ES-I3 (cell line): ENCODE measurements around the gene ATXN1.

Source experiments
- H3K36me3 ChIP-seq: 2 replicates; pipeline ENCODE4 v1.6.1; 2013; ENCODE audit warnings: mild to moderate bottlenecking, low read length, control low read depth, moderate library complexity; ENCODE audit not compliant: insufficient read depth
- H3K4me1 ChIP-seq: 2 replicates; pipeline ENCODE4 v1.6.1; 2013; ENCODE audit warnings: mild to moderate bottlenecking, control low read depth, low read length; ENCODE audit not compliant: insufficient read depth
- H3K9ac ChIP-seq: 2 replicates; pipeline ENCODE4 v1.6.1; 2013; ENCODE audit warnings: low read depth, mild to moderate bottlenecking, low read length, moderate library complexity
- H3K9me3 ChIP-seq: 2 replicates; pipeline ENCODE4 v1.6.1; 2013; ENCODE audit warnings: mild to moderate bottlenecking, low read length, moderate library complexity; ENCODE audit not compliant: control insufficient read depth, insufficient read depth

ATXN1 gene

GRCh38 chr6:16527691-16528090 is 233.6 kb downstream of the ATXN1 start:
- H3K9ac ChIP-seq, result no peak overlapping the region
- H3K36me3 ChIP-seq, result no peaks in the 10 kb centered on the region
- no peaks in the 10 kb centered on the region for H3K9me3 ChIP-seq
- H3K4me1 ChIP-seq, result peaks cover 9% of the 10 kb centered on the region

GRCh38 chr6:16524380-16524707 is 236.9 kb downstream of the ATXN1 start:
- no peak overlapping the region for H3K9ac ChIP-seq
- H3K9me3 ChIP-seq, result no peaks in the 10 kb centered on the region
- no peaks in the 10 kb centered on the region for H3K36me3 ChIP-seq
- 0 out of 2 replicates have a peak, but pooled peaks cover 6% of the 10 kb centered on the region for H3K4me1 ChIP-seq

GRCh38 chr6:16523606-16524379 is 237.5 kb downstream of the ATXN1 start:
- H3K36me3 ChIP-seq, result no peaks in the 10 kb centered on the region
- H3K4me1 ChIP-seq, result 0 out of 2 replicates have a peak, but pooled peaks cover 6% of the 10 kb centered on the region
- no peaks in the 10 kb centered on the region for H3K9me3 ChIP-seq
- no peak overlapping the region for H3K9ac ChIP-seq

GRCh38 chr6:16522937-16523336 is 238.3 kb downstream of the ATXN1 start:
- Histone ChIP-seq H3K4me1 (0 out of 2 replicates have a peak, but pooled peaks cover 6% of the 10 kb centered on the region), H3K9me3 (no peaks in the 10 kb centered on the region), H3K36me3 (no peaks in the 10 kb centered on the region), H3K9ac (no peak overlapping the region)

GRCh38 chr6:16521528-16521927 is 239.7 kb downstream of the ATXN1 start:
- no peaks in the 10 kb centered on the region for H3K9me3 ChIP-seq
- 0 out of 2 replicates have a peak, but pooled peaks cover 6% of the 10 kb centered on the region for H3K4me1 ChIP-seq
- H3K9ac ChIP-seq, result no peak overlapping the region
- no peaks in the 10 kb centered on the region for H3K36me3 ChIP-seq

- Histone ChIP-seq H3K9ac (no peak overlapping the region), H3K36me3 (no peaks in the 10 kb centered on the region), H3K9me3 (no peaks in the 10 kb centered on the region), H3K4me1 (0 out of 2 replicates have a peak, but pooled peaks cover 6% of the 10 kb centered on the region)
Observed at GRCh38 chr6:16519265-16520242, 241.7 kb downstream of the ATXN1 start.

- Histone ChIP-seq H3K4me1 (peaks cover 15% of the 10 kb centered on the region; the same call in 1 of the 2 replicates), H3K9me3 (no peaks in the 10 kb centered on the region), H3K36me3 (no peaks in the 10 kb centered on the region), H3K9ac (no peak overlapping the region)
Observed at GRCh38 chr6:16518265-16518664, 243.0 kb downstream of the ATXN1 start.

GRCh38 chr6:16514249-16514648 is 247.0 kb downstream of the ATXN1 start:
- Histone ChIP-seq H3K9me3 (no peaks in the 10 kb centered on the region), H3K4me1 (peaks cover 19% of the 10 kb centered on the region), H3K36me3 (no peaks in the 10 kb centered on the region), H3K9ac (no peak overlapping the region)

- no peaks in the 10 kb centered on the region for H3K36me3 ChIP-seq
Observed at GRCh38 chr6:16512544-16513290, 248.5 kb downstream of the ATXN1 start.

GRCh38 chr6:16511723-16512489 is 249.4 kb downstream of the ATXN1 start:
- H3K36me3 ChIP-seq, result no peaks in the 10 kb centered on the region
- peaks cover 19% of the 10 kb centered on the region for H3K4me1 ChIP-seq

More at GRCh38 chr6:16512544-16513290, 248.5 kb downstream of the ATXN1 start:
- Histone ChIP-seq H3K4me1 (peaks cover 19% of the 10 kb centered on the region), H3K9ac (no peak overlapping the region), H3K9me3 (no peaks in the 10 kb centered on the region)

GRCh38 chr6:16511040-16511660 is 250.1 kb downstream of the ATXN1 start:
- Histone ChIP-seq H3K9me3 (no peaks in the 10 kb centered on the region), H3K36me3 (no peaks in the 10 kb centered on the region), H3K4me1 (peaks cover 19% of the 10 kb centered on the region), H3K9ac (no peak overlapping the region)

More at GRCh38 chr6:16511723-16512489, 249.4 kb downstream of the ATXN1 start:
- no peaks in the 10 kb centered on the region for H3K9me3 ChIP-seq
- no peak overlapping the region for H3K9ac ChIP-seq

GRCh38 chr6:16510245-16510644 is 251.0 kb downstream of the ATXN1 start:
- no peaks in the 10 kb centered on the region for H3K9me3 ChIP-seq
- H3K9ac ChIP-seq, result no peak overlapping the region
- H3K36me3 ChIP-seq, result no peaks in the 10 kb centered on the region
- H3K4me1 ChIP-seq, result peaks cover 19% of the 10 kb centered on the region

GRCh38 chr6:16508959-16509358 is 252.3 kb downstream of the ATXN1 start:
- Histone ChIP-seq H3K9me3 (no peaks in the 10 kb centered on the region), H3K4me1 (peaks cover 15% of the 10 kb centered on the region)

More at GRCh38 chr6:16508959-16509358, 252.3 kb downstream of the ATXN1 start:
- Histone ChIP-seq H3K36me3 (no peaks in the 10 kb centered on the region), H3K9ac (no peak overlapping the region)
